Uterus (tissue), 2 donors: ENCODE results near the gene CWC27.

Source experiments
- CTCF ChIP-seq, 4 experiments: fragments of 200-600 bp in 2 of 4; fragments of 450-650 bp in 2 of 4; sonication (generic) in 2 of 4; IDR thresholded peaks; one replicate each; pipeline ENCODE4 v1.5.1; 2016 to 2019; ENCODE audit warnings: antibody characterized with exemption in 4 of 4, mild to moderate bottlenecking in 2 of 4, moderate library complexity in 1 of 4
- POLR2A ChIP-seq, 2 donors: fragments of 450-650 bp; IDR thresholded peaks; one replicate each; pipeline ENCODE4 v1.6.1; 2016; ENCODE audit warnings: antibody characterized with exemption in 2 of 2, mild to moderate bottlenecking in 1 of 2, moderate library complexity in 1 of 2

DNA sequence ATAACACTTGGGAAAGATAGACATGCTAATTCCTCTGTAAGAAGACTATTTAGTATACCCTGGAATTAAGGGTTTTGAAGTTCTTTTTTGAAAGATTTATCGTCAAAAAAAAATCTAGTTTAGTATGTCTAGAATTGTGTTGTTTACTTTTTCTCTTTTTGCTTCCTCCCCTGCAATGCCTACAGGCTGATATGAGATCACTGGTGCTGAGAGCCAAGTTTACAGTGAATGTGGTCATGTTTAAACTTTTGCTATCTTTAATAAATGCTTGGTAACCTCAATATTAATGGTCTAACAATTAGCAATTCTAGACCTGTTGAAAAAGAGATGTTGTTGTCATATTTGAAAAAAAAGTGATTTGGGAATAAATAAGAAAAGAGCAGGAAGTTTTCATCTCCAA, 86.1 kb downstream of the CWC27 start:
- TF ChIP-seq POLR2A (IDR thresholded peaks at IDR 0.05) (no peak), CTCF (IDR thresholded peaks at IDR 0.05) (no peak)
